ENCODE results near the gene B3GNT9.

DNA sequence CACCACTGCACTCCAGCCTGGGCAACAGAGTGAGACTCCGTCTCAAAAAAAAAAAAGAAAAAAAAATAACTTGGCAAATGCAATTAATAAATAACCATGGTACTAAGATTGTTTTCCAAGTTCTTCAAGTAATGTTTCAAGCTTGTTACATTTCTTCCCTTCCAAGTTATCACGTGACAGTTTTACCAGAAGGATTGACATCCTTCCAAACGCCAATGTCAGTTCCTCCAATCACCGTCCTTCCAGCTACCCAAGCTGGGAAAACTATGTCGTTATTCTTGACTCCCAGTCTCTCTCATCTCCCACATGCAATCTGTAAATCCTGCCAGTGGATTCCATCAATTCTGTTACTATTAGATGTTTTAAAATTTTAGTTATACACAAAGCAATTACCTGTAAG lies 44.9 kb downstream of the B3GNT9 start:
- TF ChIP-seq EZH2 (IDR thresholded peaks at IDR 0.05; ENCODE audit: insufficient read depth, poor library complexity, severe bottlenecking) = no peak
- no peak for TF ChIP-seq EZH2phosphoT487 (IDR thresholded peaks at IDR 0.05; ENCODE audit: insufficient read depth, low read depth)
